GM21381 (cell line): ENCODE measurements around the gene TRAPPC4.
"Not testable (repeated sequence)": the region's sequence is repeated elsewhere in the genome, so short reads cannot be mapped to it uniquely, and the experiment has no call there.

Experiments
- ATAC-seq: cut with Tn5 transposase; IDR thresholded peaks from one replicate; pipeline ENCODE4 v1.9.1; 2021; ENCODE audit warnings: mild to moderate bottlenecking, moderate library complexity; ENCODE audit not compliant: unreplicated experiment

TRAPPC4 gene

DNA sequence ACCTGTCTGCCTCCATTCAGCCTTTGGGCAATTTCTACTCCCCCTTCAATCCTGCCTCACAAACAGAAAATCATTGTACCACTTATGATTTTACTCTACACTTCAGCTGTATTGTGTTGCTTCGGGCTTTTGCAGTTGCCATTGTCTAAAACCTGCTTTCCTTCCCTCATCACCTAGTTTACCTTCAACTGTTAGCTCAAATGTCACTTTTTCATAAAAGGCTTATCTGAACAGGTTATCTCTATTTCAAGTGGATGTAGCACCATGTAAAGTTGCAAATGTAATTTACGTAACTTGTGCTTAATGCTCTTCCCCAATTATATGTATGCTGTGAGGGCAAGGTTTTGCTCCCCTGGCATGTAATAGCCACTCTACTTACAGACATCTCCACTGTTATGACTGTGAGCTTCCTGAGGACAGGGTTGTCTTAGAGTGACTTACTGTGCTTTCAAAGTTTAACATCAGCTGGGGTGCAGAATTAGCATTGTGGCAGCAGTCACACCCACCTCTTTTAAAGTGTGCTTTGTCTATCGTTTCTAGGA, 5.9 kb upstream of the TRAPPC4 start:
- no peak for ATAC-seq

DNA sequence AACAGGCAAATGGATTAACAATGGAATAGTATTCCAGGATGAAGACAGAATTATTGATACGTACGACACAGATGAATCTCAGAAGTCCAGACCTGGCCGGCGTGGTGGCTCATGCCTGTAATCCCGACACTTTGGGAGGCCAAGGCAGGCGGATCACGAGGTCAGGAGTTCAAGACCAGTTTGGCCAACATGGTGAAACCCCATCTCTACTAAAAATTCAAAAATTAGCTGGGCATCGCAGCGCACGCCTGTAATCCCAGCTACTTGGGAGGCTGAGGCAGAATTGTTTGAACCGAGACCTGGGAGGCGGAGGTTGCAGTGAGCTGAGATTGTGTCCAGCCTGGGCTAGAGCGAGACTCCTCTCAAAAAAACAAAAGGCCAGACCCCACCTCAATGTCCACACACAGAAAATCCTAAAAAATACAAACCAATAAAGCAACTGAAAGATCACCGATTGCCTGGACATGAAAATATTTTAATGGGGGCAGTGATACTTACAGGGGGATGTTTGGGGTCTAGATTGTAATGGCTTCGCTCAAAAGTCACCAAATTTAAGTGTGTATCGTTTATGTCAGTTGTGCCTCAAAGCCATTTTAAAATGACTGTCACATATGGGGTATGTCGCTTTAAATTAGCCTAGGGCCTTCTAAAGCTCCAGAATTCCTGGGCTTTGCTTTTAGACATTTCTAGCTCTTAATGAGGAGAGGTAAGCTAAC, 4.2 kb upstream of the TRAPPC4 start:
- ATAC-seq: no peak

DNA sequence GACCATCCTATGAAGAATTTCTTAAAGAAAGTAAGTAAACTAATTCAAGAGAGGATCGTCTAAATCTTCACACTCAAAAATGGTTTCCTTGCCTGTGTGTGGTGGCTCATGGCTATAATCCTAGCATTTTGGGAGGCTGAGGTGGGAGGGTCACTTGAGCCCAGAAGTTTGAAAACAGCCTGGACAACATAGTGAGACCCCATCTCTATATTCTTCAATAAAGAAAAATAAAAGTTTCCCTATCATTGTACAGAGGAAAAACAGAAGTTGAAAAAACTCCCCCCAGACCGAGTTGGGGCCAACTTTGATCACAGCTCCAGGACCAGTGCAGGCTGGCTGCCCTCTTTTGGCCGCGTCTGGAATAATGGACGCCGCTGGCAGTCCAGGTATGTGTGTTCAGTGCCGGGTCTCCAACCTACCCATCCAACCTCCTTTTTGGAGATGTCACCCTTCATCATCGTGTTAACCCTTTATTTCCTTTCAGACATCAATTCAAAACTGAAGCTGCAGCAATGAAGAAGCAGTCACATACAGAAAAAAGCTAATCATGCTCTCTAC, 3.4 kb upstream of the TRAPPC4 start:
- no peak for ATAC-seq

DNA sequence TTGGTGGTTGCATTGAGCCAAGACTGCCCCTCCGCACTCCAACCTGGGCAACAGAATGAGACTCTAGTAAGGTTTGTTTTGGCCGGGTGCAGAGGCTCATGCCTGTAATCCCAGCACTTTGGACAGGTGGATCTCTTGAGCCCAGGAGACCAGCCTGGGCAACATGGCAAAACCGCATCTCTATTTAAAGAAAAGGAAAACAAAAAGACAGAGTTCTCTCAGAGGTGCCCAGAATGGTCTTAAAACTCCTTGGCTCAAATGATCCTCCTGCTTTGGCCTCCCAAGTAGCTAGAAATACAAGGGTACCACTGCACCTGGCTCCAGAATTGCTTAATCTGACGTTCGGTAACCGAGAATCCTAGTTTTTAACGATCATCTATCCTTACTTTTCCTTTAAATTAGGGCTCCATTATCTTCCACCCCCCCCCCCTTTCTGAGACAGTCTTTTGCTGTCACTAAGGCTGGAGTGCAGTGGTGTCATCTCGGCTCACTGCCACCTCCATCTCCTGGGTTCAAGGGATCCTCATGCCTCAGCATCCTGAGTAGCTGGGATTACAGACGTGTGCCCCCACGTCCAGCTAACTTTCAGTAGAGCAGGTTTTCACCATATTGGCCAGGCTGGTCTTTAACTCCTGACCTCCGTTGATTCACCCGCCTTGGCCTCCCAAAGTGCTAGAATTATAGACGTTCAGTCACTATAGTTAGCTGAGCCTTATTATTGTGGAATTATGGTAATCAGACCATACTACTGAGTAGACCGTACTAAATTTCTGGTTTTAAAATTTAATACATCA, 2.2 kb upstream of the TRAPPC4 start:
- ATAC-seq: no peak

DNA sequence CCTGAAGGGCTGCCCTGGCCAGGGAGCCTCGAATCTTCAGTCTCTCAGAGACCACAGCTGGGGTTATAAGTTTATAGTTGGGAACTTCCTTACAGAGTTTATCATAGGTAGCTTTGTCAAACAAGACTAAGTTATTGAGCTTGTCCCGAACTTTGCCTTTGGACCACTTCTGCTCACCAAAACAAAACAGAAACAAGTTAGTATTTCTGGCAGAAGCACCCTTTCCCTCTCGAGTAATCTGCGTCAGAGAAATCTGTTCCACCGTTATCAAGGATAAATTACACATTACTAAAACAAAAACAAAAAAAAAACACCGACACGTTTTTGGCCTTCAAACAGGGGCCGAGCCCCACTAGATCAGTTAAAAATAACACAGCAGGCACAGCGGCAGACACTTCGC, 1.2 kb upstream of the TRAPPC4 start:
- ATAC-seq: not testable (repeated sequence)

DNA sequence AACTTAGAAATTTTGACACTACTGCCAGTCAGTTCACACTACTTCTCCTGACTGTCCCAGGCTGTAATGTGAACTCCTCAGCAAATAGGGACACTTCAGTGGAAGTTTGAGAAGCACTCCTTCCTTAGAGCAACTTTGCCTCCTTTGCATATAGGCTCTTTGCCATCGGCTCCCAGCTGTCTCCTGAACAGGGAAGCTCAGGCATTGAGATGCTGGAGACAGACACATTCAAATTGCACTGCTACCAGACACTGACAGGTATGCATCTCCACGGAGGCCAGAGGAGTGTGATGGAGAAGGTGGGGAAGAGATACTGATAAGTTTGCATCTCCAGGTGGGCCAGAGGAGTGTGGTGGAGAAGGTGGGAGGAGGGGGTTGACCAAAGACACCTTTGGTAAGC, 1.4 kb downstream of the TRAPPC4 start:
- no peak for ATAC-seq

DNA sequence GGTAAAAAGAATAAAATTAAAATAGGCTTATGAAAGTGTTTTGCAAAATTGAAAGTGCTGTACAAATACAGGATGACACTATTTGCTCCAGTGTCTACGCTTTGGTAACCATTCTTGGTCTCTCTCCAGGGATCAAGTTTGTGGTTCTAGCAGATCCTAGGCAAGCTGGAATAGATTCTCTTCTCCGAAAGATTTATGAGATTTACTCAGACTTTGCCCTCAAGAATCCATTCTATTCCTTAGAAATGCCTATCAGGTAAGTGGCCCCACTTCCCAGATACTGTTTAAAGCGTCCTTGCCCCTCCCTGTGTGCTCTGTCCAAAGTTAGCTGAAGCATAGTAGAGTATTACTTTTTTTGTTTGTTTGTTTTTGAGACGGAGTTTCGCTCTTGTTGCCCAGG, 3.1 kb downstream of the TRAPPC4 start:
- no peak for ATAC-seq

DNA sequence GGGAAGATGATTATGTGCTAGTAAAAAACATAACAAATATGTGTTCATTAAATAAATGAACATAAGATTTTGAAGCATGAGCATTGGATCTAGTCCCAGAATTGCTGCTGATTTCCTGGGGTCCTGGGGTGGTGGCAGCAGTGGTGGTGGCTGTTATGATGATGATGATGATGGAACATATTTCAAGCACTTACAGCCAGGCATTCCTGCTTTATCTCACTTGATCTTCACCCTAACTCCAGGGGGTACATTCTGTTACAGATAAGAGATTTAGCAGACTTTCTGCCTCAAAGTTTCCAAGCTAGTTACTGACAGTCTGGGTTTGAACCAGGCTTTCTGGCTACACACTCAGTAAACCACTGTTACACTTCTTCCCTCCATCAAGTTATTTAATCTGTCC, 5.2 kb downstream of the TRAPPC4 start:
- ATAC-seq: no peak

DNA sequence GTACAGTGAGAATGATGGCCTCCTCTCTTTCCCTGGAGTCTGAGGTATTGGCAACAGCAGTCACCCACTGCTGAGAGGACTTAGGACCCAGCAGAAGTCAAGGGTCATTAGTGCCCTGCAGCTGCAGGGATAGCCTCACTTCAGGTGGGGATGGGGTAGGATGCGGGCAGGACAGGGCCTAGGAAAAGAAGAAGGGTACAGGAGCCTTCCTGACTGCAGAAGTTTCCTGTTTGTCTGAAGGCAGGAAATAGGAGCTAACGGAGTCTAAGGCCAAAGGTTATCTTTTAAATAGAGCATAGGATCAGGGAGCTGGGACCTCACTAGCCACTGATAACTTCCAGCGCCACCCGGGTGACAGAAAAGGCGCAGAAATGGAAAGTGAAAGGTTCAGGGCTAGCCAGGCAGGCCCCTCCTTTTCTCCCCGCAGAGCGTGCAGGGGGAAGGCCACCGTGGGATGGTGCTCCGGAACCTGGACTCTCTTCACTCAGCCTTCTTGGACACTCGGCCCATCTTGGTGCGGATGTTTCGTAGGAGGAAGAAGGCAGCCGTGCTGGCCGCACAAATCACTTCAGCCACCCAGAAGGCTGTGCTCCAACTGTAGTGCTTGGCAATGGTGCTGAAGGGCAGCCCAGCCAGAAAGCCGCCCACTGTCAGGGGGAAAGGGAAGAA, 6.0 kb downstream of the TRAPPC4 start:
- ATAC-seq: no peak

DNA sequence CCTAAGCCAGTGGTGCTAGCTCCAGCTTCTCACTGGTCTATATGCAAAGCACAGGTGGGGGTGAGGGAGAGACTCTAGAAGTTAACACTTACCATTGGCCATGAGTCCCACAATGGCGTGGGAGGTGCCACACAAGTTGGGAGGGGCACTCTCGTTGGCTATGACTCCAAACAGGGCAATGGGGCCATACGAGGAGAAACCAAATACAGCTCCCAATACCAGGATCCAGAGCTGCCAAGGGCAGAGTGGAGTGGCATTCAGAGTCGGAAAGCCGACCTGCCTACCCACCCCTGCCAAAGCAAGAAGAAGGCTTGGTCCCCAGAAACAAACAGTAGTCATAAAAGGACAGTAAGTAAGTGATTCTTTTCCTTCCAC, 6.5 kb downstream of the TRAPPC4 start:
- no peak for ATAC-seq

DNA sequence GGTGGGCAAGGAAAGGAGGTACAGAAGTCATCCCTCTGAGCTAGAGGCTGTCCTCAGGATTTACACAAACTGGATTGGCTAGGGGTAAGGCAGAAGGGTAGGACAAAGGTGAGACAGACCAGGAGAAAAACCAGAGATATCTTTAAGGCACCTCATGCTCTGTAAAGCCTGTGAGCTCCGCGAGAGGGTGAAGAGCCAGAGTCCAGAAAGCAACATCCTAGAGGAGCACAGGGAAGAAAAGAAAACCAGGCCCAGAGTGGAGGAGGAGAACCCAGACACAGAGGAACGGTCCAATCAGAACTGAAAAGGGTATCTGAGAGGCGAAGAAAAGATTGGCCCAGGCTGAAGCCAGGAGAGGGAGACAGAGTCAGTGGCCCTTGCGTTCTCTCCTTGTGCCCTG, 7.0 kb downstream of the TRAPPC4 start:
- no peak for ATAC-seq

DNA sequence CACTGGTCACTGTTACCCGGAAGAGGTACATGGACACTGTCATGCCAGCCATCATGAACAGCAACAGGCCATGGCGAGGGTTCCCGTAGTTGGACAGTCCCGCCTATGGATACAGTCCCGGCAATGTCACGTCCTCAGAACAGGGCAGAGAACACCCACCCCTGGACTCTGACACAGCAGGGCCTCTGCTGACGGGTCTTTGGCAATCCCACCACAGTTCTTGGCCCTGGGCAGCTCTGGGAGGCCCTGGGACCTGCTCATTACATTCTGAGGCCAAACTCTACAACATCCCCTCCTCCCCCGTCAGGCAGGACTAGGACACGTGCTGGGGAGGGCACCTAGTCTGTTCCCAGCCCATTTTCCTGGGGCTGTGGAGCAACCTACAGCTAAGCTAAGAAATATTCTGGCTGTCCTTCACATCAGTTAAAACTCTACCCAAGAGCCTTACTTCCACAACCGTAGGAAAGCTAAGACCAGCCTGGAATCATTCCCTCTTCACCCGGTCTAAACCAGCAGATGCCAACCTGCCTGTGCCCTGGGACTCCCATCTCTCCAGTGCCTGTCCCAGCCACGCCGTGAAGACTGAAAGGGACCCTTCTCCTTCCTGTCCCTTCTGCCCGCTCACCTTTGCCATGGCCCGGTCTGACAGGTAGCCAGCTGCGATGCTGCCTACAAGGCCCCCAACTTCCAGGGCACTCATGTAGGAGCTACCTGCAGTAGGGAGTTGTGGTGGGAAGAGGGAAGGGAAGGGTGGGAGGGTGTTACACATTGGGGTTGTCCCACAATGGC, 7.6 kb downstream of the TRAPPC4 start:
- ATAC-seq: no peak

DNA sequence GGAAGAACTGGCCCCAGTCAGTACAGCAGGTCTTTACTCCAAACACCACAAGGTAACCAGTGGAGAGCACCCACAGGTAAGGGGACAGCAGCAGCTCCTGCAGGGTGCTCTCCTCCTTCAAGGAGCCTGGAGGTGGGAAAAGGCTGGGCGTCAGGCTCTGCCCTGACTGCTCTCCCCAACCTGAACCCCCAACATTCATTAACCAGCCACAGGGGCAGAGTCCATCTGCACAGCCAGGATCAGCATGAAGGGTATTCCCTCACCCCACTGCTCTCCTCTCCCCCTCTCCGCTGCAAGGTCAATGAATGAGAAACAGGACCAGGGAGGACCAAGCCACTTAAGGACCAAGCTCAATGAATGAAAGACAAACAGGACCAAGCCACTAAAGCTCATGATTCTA, 8.4 kb downstream of the TRAPPC4 start:
- no peak for ATAC-seq

DNA sequence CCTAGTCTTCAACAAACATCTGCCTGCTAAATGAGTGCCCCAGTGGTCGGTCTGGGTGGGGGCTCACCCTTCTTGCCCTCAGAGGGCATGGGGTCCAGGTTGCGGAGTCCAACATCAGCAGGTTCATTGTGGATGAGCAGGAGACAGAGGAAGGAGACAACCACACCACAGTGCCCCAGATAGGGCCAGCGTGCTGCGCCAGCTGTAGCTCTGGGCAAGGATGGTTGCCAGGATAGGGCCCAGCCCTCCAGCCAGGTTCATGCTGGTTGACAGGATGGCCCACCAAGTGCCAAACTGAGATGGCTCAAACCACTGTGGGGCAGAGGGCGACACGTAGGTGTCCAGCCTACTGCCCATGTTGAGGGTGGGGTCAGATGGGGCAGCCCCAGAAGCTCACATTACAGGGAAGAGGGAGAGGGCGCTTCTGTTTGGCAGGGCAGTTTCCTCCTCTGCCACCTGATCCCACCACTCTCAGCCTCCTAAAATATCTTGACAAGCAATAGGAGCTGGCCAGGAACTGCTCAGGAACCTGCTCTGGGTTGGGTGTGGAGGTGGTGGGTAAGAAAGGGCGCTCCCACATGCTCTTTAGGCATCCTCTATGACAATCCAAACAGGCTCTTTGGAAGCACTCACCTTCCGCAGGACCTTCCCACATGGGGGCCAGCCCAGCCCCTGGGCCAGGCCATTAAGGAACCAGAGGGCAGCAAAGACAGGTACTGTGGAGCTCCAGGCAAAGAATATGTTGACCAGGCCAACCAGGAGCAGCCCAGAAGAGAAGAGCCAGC, 9.2 kb downstream of the TRAPPC4 start:
- ATAC-seq: no peak

DNA sequence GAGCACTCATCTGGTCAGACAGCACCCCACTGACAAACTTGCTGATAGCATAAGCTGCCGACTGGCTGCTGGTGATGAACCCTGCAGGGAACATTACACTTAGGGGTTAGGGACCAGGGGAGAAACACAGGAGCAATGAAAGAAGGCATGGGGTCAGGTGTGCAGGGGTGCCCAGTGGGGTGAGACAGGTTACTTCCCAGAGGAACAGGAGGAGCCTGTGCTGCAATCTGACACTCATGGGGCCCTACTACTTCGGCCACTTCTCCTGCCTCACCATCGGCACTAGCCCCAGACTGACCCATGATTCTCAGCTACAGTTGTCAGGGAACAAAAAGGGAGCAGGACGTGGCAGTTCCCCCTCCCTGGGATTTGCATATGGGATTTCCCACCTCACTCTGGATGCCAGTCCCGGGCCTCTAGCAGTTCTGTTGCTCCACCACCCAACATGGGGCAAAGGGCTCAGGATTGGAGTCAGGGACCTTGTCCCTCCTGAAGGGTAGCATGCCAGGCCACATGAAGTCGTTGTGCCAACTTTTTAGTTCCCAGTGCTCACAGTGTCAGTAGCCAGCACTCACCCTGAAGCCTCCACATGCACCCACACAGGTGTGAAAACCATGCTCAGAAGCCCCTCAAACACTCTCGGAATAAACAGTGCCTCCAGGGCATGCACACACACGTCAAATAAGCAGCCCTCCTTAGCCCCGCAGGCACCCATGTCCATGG, 9.9 kb downstream of the TRAPPC4 start:
- ATAC-seq: no peak

DNA sequence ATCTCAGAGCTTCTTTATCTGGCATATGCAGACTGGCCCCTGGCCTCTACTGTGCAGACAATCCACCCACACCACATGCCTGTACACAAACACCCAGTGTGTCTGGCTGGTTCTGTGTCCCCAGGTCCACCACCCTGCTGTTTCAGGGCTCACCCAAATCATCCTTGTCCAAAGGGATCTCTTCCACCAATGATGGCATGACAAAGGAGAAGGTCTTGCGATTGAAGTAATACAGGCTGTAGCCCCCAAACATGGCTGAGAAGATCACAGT, 10.4 kb downstream of the TRAPPC4 start:
- ATAC-seq: no peak

DNA sequence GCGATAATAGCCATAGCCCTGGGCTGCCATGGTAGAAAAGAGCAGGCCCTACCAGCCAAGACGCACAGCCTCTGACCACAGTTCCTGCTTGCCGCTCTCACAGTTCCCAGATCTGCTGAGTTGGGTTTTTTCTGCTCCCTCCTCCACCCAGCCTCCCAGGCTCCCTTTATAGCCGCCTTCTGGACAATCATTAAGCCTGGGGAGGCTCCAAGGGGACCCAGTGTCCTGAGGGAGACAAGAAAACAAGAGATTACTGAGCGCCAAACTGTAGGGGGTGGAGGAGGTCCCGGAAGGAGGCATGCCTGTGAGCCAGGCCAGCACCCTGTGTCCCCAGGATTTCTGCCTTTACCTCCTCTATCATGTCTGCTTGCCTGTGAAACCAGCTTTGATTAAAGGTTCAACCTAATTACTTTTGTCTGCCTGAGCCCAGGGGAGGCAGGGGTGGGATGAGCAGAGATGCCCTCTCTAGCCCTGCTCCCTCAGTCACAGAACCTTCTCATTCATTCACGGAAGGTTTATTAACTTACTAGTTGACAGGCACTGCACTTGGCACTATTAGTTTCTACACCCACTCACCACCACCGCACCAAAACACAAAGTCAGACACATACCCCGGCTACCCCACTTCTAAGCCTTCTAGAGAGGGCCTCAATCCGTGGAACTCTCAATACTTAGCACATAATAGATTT, 10.9 kb downstream of the TRAPPC4 start:
- ATAC-seq: peak; percentile 4

DNA sequence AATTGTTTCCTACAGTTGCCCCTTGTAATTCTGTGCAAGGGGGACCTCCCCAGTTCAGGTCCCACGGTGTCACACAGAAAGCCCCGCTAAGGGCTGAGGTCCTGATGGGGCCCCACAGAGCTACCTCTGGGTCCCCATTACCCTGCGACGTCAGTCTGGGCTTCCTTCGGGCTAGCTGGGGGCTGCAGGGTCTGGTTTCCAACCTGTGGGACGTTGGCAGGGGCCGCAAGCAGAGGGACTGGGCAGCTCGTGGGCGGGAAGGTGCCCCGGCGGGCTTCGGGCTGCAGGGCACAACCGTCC, 11.4 kb downstream of the TRAPPC4 start:
- peak; percentile 19 for ATAC-seq
